GM12878 (cell line): ENCODE measurements around the gene CHMP1B. TPM values are rescaled to one million over a fixed set of nuclear protein-coding genes. Genes with fewer than 3 reads are reported as not detected.

ENCODE experiments used
- ATAC-seq: fragments of 200-7000 bp; cut with Tn5 transposase; 3 replicates; pipeline ENCODE4 v1.9.1; 2020; ENCODE audit warnings: mild to moderate bottlenecking, moderate library complexity
- BruUV-seq: library from RNA; stranded (reverse); fragments of 400-500 nt; replicated peaks from 2 replicates; lab custom pipeline; 2021; lab: Mats Ljungman, UMichigan
- CTCF ChIA-PET: fragments of 300-600 bp; sonication (Branson Sonifier 250); formaldehyde crosslinking; extraction: SDS; loops from one replicate; lab custom pipeline; 2021; ENCODE audit warnings: inconsistent platforms; lab: Yijun Ruan, JAX
- POLR2A ChIA-PET: fragments of 350-600 bp; formaldehyde crosslinking; extraction: SDS; loops from one replicate; lab custom pipeline; 2021; ENCODE audit warnings: inconsistent platforms; lab: Charles Lee
- RAD21 ChIA-PET: fragments of 300-600 bp; sonication (Branson Sonifier 250); formaldehyde crosslinking; loops from one replicate; lab custom pipeline; 2023; ENCODE audit warnings: antibody characterized with exemption; ENCODE audit not compliant: unreplicated experiment; lab: Charles Lee
- SMC1A ChIA-PET: fragments of 300-600 bp; sonication (Branson Sonifier 250); formaldehyde crosslinking; loops from one replicate; lab custom pipeline; 2023; ENCODE audit not compliant: unreplicated experiment, uncharacterized antibody; lab: Charles Lee
- DNase-seq: peaks from one replicate; pipeline ENCODE4 v3.0.0-alpha.2; 2011; ENCODE audit warnings: low read depth, low spot score
- FAIRE-seq: peaks from 3 replicates; lab custom pipeline; 2011; peaks lifted over from hg19 to GRCh38; lab: Jason Lieb, UNC
- H2AFZ ChIP-seq: 2 replicates; pipeline ENCODE4 v1.6.0; 2011; ENCODE audit warnings: low read depth, low read length, control low read depth; ENCODE audit not compliant: control insufficient read depth
- H3K27ac ChIP-seq: 2 replicates; pipeline ENCODE4 v1.5.1; 2011; ENCODE audit warnings: control low read depth; ENCODE audit not compliant: control insufficient read depth, insufficient read depth
- H3K27me3 ChIP-seq, 2 experiments: replicated peaks in 1 of 2; 2 replicates each; pipeline versions ENCODE4 v1.6.0 to v1.6.1; 2011; ENCODE audit warnings: low read length in 1 of 2; ENCODE audit not compliant: control insufficient read depth in 2 of 2, insufficient read depth in 2 of 2
- H3K36me3 ChIP-seq, 2 experiments: 2 replicates each; pipeline ENCODE4 v1.5.1; 2011; ENCODE audit warnings: low read length in 1 of 2; ENCODE audit not compliant: control insufficient read depth in 2 of 2, insufficient read depth in 2 of 2
- H3K4me1 ChIP-seq: 2 replicates; pipeline ENCODE4 v1.6.1; 2011; ENCODE audit warnings: mild to moderate bottlenecking, low read length, moderate library complexity, mixed read lengths; ENCODE audit not compliant: control insufficient read depth, insufficient read depth
- H3K4me2 ChIP-seq: 2 replicates; pipeline ENCODE4 v1.6.0; 2011; ENCODE audit warnings: control low read depth; ENCODE audit not compliant: control insufficient read depth, insufficient read depth
- H3K4me3 ChIP-seq: fragments of 200-600 bp; sonication (generic); 2 replicates; pipeline ENCODE4 v1.5.1; 2016
- H3K79me2 ChIP-seq: 2 replicates; pipeline ENCODE4 v1.6.0; 2011; ENCODE audit warnings: low read length; ENCODE audit not compliant: control insufficient read depth, insufficient read depth
- H3K9ac ChIP-seq: 2 replicates; pipeline ENCODE4 v1.8.0; 2011; ENCODE audit warnings: low read length, control low read depth, mixed read lengths; ENCODE audit not compliant: control insufficient read depth, insufficient read depth
- H3K9me3 ChIP-seq: replicated peaks from 3 replicates; pipeline ENCODE4 v1.5.1; 2011; ENCODE audit warnings: mild to moderate bottlenecking, low read length; ENCODE audit not compliant: control insufficient read depth, insufficient read depth
- H4K20me1 ChIP-seq: 2 replicates; pipeline ENCODE4 v1.6.0; 2011; ENCODE audit not compliant: control insufficient read depth, insufficient read depth
- BHLHE40 ChIP-seq, 2 experiments: fragments of 450-650 bp in 1 of 2; IDR thresholded peaks; 2 replicates each; pipeline ENCODE4 v1.6.1; 2011 to 2017; ENCODE audit warnings: low read depth in 2 of 2, borderline replicate concordance in 1 of 2, improper control_type of control experiment in 1 of 2, low read length in 1 of 2, mild to moderate bottlenecking in 1 of 2
- CBX3 ChIP-seq: fragments of 200-600 bp; sonication (generic); IDR thresholded peaks from 2 replicates; pipeline ENCODE4 v1.6.1; 2016; ENCODE audit warnings: low read depth, borderline replicate concordance
- ESRRA ChIP-seq: IDR thresholded peaks from 2 replicates; pipeline ENCODE4 v1.6.1; 2012; ENCODE audit warnings: mild to moderate bottlenecking, low read length, improper control_type of control experiment
- GABPA ChIP-seq: IDR thresholded peaks from 2 replicates; pipeline ENCODE4 v1.6.1; 2014; ENCODE audit warnings: antibody characterized with exemption, low read depth, mild to moderate bottlenecking, inconsistent platforms
- KAT2A ChIP-seq: conservative IDR thresholded peaks from 2 replicates; pipeline ENCODE4 v1.6.1; 2011; ENCODE audit warnings: low read depth, low read length; ENCODE audit not compliant: control insufficient read depth
- MEF2A ChIP-seq: IDR thresholded peaks from 2 replicates; pipeline ENCODE4 v1.6.1; 2011; ENCODE audit warnings: low read depth, mild to moderate bottlenecking, low read length, moderate library complexity; ENCODE audit not compliant: insufficient read depth
- MEF2B ChIP-seq: fragments of 450-650 bp; IDR thresholded peaks from 2 replicates; pipeline ENCODE4 v1.6.1; 2018; ENCODE audit warnings: mild to moderate bottlenecking, moderate library complexity; ENCODE audit not compliant: partially characterized antibody, poor library complexity, severe bottlenecking
- NFYB ChIP-seq: IDR thresholded peaks from 2 replicates; pipeline ENCODE4 v1.6.1; 2011; ENCODE audit warnings: low read depth, mild to moderate bottlenecking, low read length, improper control_type of control experiment, moderate library complexity; ENCODE audit not compliant: insufficient read depth
- POLR2A ChIP-seq: IDR thresholded peaks from 2 replicates; pipeline ENCODE4 v1.6.1; 2011; ENCODE audit warnings: low read depth, mild to moderate bottlenecking, low read length
- RAD21 ChIP-seq: IDR thresholded peaks from 2 replicates; pipeline ENCODE4 v1.6.1; 2011; ENCODE audit warnings: mild to moderate bottlenecking, low read depth, low read length, moderate library complexity; ENCODE audit not compliant: insufficient read depth
- SMAD5 ChIP-seq: IDR thresholded peaks from 2 replicates; pipeline ENCODE4 v1.6.1; 2016; ENCODE audit warnings: antibody characterized with exemption, low read depth
- SP1 ChIP-seq: IDR thresholded peaks from one replicate; pipeline ENCODE4 v1.6.1; 2011; ENCODE audit warnings: low read depth, low read length
- SREBF1 ChIP-seq: IDR thresholded peaks from 2 replicates; pipeline ENCODE4 v1.6.1; 2012; ENCODE audit warnings: mild to moderate bottlenecking, low read length
- WRNIP1 ChIP-seq: IDR thresholded peaks from 2 replicates; pipeline ENCODE4 v1.6.1; 2011; ENCODE audit warnings: low read depth, low read length, improper control_type of control experiment, borderline replicate concordance
- WGBS: methylation state at CpG from one replicate; pipeline ENCODE4 v1.1.6; 2016; ENCODE audit warnings: low lambda C conversion rate; ENCODE audit not compliant: insufficient replicate concordance, insufficient coverage; ENCODE audit errors: missing lambda C conversion rate; 5-methylcytosine and 5-hydroxymethylcytosine counted together
- in situ Hi-C: fragments of 300-500 bp; cut with MboI; formaldehyde crosslinking; loops from 9 replicates; pipeline ENCODE4 v1.14.3; 2018; ENCODE audit warnings: mixed read lengths
- intact Hi-C: fragments of 100-400 bp; cut with micrococcal nuclease; formaldehyde crosslinking; loops from one replicate; pipeline ENCODE4 v1.14.2; 2022; ENCODE audit not compliant: unreplicated experiment
- polyA plus RNA-seq, 11 experiments: library from polyadenylated mRNA; depleted of rRNA in 4 of 11; unstranded in 6 of 11; stranded (reverse) in 5 of 11; fragments of >200 nt; fragmentation: Nextera tagmentation in 4 of 11; fragmentation: Illumina TruSeq in 1 of 11; extraction: Ambion mirVana in 4 of 11; extraction: Trizol in 1 of 11; gene quantifications; 1 replicate in 1 of 11; 2 replicates in 10 of 11; pipeline versions ENCODE4 v1.2.1 to v1.2.3, GENCODE V29; 2011 to 2016; ENCODE audit warnings: inconsistent platforms in 2 of 11, missing spikeins in 2 of 11, low read depth in 1 of 11
- total RNA-seq, 4 experiments: library from RNA; depleted of rRNA in 3 of 4; stranded (reverse); fragments of >200 nt in 3 of 4; fragmentation: Illumina TruSeq in 1 of 4; extraction: Trizol in 1 of 4; gene quantifications; 2 replicates each; pipeline versions ENCODE4 v1.2.1 to v1.2.3, GENCODE V29; 2013 to 2021
- TF ChIP-seq, protein P1 (sequence below): IDR thresholded peaks from 2 replicates; pipeline ENCODE4 v1.6.1; 2011; ENCODE audit warnings: borderline replicate concordance, low read depth, mild to moderate bottlenecking, moderate library complexity, mixed read lengths, low read length; ENCODE audit not compliant: insufficient read depth; ENCODE audit errors: extremely low read length
- TF ChIP-seq, protein P2 (sequence below): fragments of 450-650 bp; IDR thresholded peaks from 2 replicates; pipeline ENCODE4 v1.6.1; 2016; ENCODE audit warnings: mild to moderate bottlenecking, moderate library complexity, borderline replicate concordance
- TF ChIP-seq, protein P3 (sequence below): IDR thresholded peaks from 2 replicates; pipeline ENCODE4 v1.6.1; 2011; ENCODE audit warnings: low read depth, low read length, improper control_type of control experiment, borderline replicate concordance

The CHMP1B gene
- total and polyA plus RNA-seq, 10 of the 15 experiments (the other 5 are each of a cell fraction or from before 2014, with no cell fraction given) = 8.5 to 24.0 (median 18.6) TPM

DNA sequence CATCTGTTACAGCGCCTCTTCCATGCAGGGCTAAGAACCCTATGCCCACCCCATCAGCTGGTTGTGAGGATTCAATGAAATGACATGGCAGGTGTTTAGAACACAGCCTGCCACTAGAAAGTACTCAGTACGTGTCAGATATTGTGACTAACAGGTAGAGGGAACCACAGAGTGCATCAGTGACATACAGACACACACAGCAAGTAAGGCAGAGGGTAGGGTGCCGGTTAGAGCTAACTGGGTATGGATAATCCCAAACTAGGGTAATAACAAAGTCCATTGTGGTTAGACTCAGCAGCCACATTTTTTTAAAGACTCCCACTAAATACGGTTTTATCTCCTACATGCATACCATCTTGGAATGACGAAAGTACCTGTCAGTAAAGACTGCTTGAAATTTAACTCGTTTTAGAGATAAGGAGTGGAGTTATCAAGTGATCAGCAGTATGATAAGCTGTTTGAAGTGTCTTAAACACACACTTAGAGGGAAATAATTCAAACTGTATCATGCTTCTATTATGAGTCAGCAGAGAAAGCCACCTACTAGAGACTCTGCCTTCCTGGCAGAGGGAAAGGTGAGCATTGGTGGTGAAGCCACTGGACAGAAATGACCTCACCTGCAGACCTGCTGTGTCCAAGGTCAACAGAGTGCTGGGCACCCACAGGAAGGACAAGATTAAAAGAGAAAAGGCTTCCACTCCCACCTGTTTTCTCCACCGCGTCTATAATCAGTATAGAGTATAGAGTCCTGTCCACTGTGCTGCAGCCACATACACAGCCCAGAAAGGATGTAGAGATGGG is 36.3 kb downstream of the CHMP1B start (continued):
- TF ChIP-seq, protein P1, sequence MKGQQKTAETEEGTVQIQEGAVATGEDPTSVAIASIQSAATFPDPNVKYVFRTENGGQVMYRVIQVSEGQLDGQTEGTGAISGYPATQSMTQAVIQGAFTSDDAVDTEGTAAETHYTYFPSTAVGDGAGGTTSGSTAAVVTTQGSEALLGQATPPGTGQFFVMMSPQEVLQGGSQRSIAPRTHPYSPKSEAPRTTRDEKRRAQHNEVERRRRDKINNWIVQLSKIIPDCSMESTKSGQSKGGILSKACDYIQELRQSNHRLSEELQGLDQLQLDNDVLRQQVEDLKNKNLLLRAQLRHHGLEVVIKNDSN = no peak
- TF ChIP-seq RAD21 (no peak), POLR2A (no peak), SMAD5 (no peak), NFYB (no peak)

DNA sequence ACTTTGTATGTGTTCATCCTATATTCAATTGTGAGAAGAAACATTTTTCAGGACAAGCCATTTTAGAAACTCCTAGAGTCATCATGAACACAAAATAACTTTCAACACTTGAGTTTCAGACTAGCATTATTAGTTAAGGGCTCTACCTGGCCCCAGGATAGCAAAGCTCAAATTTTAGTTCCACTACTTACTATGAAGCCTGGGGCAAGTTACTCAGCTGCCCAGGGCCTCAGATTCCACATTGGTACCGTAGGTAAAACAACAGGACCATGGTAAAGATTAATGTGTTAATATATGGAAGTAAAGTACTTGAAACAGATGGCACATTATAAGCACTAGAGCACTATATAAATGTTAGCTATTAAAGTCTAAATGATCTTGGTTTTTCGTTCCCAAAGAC is 37.5 kb downstream of the CHMP1B start:
- Histone ChIP-seq H3K4me2 (no peak overlapping the region), H3K9ac (no peak overlapping the region), H3K36me3 (peaks cover 6 to 9% of the 10 kb centered on the region in 2 experiments; a peak in 2 of 4 replicates), H3K4me3 (no peak overlapping the region), H3K27ac (no peak overlapping the region), H3K9me3 (no peaks in the 10 kb centered on the region), H2AFZ (no peak overlapping the region), H3K4me1 (peaks cover 14% of the 10 kb centered on the region), H3K27me3 (no peaks in the 10 kb centered on the region), H3K79me2 (no peaks in the 10 kb centered on the region), H4K20me1 (no peaks in the 10 kb centered on the region)
- CTCF ChIA-PET = no interaction called here
- ATAC-seq (no peak), DNase-seq (no peak), FAIRE-seq (no peak)
- no TSS peak for BruUV-seq
- RAD21 ChIA-PET = no interaction called here
- intact Hi-C loops = no loop called here
- POLR2A ChIA-PET = interaction anchor here (0.5 kb wide), 1 partner anchor 18 kb away, joined by 4 read pairs; no protein-coding TSS in a partner anchor
- SMC1A ChIA-PET = interaction anchor here (0.6 to 1.5 kb wide), 2 partner anchors 10 to 93 kb away, joined by 3 to 5 read pairs; no protein-coding TSS in a partner anchor
- 98% methylated on average over 2 of the region's 2 CpGs for WGBS
- in situ Hi-C loops = no loop called here
- TF ChIP-seq, protein P2, sequence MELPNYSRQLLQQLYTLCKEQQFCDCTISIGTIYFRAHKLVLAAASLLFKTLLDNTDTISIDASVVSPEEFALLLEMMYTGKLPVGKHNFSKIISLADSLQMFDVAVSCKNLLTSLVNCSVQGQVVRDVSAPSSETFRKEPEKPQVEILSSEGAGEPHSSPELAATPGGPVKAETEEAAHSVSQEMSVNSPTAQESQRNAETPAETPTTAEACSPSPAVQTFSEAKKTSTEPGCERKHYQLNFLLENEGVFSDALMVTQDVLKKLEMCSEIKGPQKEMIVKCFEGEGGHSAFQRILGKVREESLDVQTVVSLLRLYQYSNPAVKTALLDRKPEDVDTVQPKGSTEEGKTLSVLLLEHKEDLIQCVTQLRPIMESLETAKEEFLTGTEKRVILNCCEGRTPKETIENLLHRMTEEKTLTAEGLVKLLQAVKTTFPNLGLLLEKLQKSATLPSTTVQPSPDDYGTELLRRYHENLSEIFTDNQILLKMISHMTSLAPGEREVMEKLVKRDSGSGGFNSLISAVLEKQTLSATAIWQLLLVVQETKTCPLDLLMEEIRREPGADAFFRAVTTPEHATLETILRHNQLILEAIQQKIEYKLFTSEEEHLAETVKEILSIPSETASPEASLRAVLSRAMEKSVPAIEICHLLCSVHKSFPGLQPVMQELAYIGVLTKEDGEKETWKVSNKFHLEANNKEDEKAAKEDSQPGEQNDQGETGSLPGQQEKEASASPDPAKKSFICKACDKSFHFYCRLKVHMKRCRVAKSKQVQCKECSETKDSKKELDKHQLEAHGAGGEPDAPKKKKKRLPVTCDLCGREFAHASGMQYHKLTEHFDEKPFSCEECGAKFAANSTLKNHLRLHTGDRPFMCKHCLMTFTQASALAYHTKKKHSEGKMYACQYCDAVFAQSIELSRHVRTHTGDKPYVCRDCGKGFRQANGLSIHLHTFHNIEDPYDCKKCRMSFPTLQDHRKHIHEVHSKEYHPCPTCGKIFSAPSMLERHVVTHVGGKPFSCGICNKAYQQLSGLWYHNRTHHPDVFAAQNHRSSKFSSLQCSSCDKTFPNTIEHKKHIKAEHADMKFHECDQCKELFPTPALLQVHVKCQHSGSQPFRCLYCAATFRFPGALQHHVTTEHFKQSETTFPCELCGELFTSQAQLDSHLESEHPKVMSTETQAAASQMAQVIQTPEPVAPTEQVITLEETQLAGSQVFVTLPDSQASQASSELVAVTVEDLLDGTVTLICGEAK = no peak
- TF ChIP-seq BHLHE40 (IDR thresholded peaks at IDR 0.05; ENCODE audit: borderline replicate concordance in 1 of 2, low read depth in 2 of 2, low read length in 1 of 2) (no peak), WRNIP1 (no peak), MEF2A (no peak), GABPA (no peak), KAT2A (no peak), ESRRA (no peak), MEF2B (no peak), SREBF1 (no peak), NFYB (no peak), CBX3 (no peak), SP1 (no peak)
- TF ChIP-seq, protein P3, sequence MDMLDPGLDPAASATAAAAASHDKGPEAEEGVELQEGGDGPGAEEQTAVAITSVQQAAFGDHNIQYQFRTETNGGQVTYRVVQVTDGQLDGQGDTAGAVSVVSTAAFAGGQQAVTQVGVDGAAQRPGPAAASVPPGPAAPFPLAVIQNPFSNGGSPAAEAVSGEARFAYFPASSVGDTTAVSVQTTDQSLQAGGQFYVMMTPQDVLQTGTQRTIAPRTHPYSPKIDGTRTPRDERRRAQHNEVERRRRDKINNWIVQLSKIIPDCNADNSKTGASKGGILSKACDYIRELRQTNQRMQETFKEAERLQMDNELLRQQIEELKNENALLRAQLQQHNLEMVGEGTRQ = no peak
